Immature natural killer cell (primary cell): ENCODE data around the gene WNT16. TPM values are rescaled to one million over a fixed set of nuclear protein-coding genes. Genes with fewer than 3 reads are reported as not detected.
A peak's percentile ranks its signal among the peaks of the same experiment; 100 is the strongest.

ENCODE experiments used
- DNase-seq, 3 donors: peaks; one replicate each; pipeline ENCODE4 v3.0.0; 2022; ENCODE audit warnings: mixed read lengths in 1 of 3
- H3K27ac Mint-ChIP-seq, 6 donors: one replicate each; pipeline ENCODE4 v1.8.0; 2020; ENCODE audit warnings: mixed read lengths in 6 of 6, mild to moderate bottlenecking in 5 of 6, inconsistent platforms in 4 of 6, moderate library complexity in 3 of 6
- H3K27me3 Mint-ChIP-seq, 3 donors: one replicate each; pipeline ENCODE4 v1.8.0; 2020 to 2021; ENCODE audit warnings: low read depth in 3 of 3, mild to moderate bottlenecking in 3 of 3, mixed read lengths in 3 of 3, moderate library complexity in 3 of 3, inconsistent platforms in 1 of 3
- H3K36me3 Mint-ChIP-seq, 3 donors: one replicate each; pipeline ENCODE4 v1.8.0; 2020; ENCODE audit warnings: mixed read lengths in 3 of 3, inconsistent platforms in 2 of 3, mild to moderate bottlenecking in 2 of 3
- H3K4me1 Mint-ChIP-seq, 2 donors: one replicate each; pipeline ENCODE4 v1.8.0; 2020; ENCODE audit warnings: inconsistent platforms in 2 of 2, mild to moderate bottlenecking in 2 of 2, mixed read lengths in 2 of 2, moderate library complexity in 1 of 2
- H3K4me3 Mint-ChIP-seq, 5 donors: one replicate each; pipeline ENCODE4 v1.8.0; 2020; ENCODE audit warnings: mild to moderate bottlenecking in 5 of 5, mixed read lengths in 5 of 5, inconsistent platforms in 3 of 5, moderate library complexity in 3 of 5
- H3K9me3 Mint-ChIP-seq, 6 donors: one replicate each; pipeline ENCODE4 v1.8.0; 2020; ENCODE audit warnings: mild to moderate bottlenecking in 6 of 6, mixed read lengths in 6 of 6, inconsistent platforms in 4 of 6, moderate library complexity in 3 of 6
- polyA plus RNA-seq, 3 donors: library from polyadenylated mRNA; unstranded; fragments of 300-500 nt; fragmentation: Illumina TruSeq; gene quantifications; one replicate each; pipeline ENCODE4 v1.2.3, GENCODE V29; 2021

Gene WNT16
- polyA plus RNA-seq, 3 donors from 2014 or later = not detected

DNA sequence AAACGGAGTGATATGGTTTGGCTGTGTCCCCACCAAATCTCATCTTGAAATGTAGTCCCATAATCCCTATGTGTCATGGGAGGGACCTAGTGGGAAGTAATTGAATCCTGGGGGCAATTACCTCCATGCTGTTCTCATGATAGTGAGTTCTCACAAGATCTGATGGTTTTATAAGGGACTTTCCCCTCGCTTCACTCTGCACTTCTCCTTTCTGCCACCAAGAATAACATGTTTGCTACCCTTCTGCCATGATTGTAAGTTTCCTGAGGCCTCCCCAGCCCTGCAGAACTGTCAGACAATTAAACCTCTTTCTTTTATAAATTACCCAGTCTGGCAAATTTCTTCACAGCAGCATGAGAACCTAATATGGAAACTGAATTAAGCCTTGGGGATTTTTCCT, 48.2 kb downstream of the WNT16 start:
- Mint-ChIP-seq H3K27ac (no peak overlapping the region), H3K36me3 (peaks cover 17 to 39% (median 22%) of the 10 kb centered on the region in 3 donors), H3K4me1 (peaks cover 30 to 52% of the 10 kb centered on the region in 2 donors), H3K9me3 (no peaks in the 10 kb centered on the region), H3K4me3 (no peak overlapping the region), H3K27me3 (no peaks in the 10 kb centered on the region)
- DNase-seq = no peak

DNA sequence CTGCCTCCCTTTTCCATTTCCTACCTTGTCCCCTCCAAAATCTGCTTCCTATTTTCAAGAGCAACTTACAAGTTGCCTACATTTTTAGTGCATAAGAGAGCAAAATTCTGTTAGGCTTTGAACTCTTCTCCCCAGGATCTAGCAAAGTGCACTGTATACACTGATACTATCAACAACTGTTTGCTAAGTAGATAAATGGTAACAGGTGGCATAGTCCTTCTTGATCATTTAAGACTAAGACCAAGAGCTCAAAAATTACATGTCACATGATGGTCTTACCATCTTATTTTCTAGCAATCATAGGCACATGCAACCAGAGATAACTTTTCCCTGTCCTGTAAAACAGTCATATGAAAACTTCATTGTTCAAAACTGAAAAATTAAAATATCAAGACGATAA, 51.1 kb downstream of the WNT16 start:
- H3K27me3 Mint-ChIP-seq = peaks cover 0 to 3% (median 0%) of the 10 kb centered on the region in 3 donors
- no peak overlapping the region for H3K27ac Mint-ChIP-seq
- H3K36me3 Mint-ChIP-seq = peaks cover 11 to 40% (median 16%) of the 10 kb centered on the region in 3 donors
- no peaks in the 10 kb centered on the region for H3K9me3 Mint-ChIP-seq
- H3K4me1 Mint-ChIP-seq = peaks cover 28 to 54% of the 10 kb centered on the region in 2 donors
- no peak for DNase-seq
- no peak overlapping the region for H3K4me3 Mint-ChIP-seq

DNA sequence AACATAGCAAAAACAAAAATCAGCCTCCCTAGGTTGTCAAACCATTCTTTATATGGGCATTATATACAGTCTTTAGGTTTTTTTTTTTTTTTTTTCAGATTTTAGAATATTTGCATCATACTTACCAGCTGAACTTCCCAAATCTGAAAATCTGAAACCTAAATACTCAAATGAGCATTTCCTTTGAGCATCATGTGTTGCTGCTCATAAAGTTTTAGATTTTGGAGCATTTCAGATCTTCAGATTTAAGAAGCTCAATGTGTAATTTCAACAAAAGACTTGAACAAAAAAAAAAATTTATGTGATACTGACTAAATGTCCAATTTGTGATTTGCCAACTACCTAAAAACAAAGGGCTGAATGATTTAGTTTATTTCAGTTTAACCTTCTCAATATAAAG, 53.7 kb downstream of the WNT16 start:
- peaks cover 43 to 66% of the 10 kb centered on the region in 2 donors for H3K4me1 Mint-ChIP-seq
- no peak overlapping the region for H3K4me3 Mint-ChIP-seq
- DNase-seq = no peak
- no peak overlapping the region for H3K27ac Mint-ChIP-seq
- peaks cover 3 to 20% (median 3%) of the 10 kb centered on the region in 3 donors for H3K36me3 Mint-ChIP-seq
- H3K9me3 Mint-ChIP-seq = no peaks in the 10 kb centered on the region
- peaks cover 0 to 4% (median 0%) of the 10 kb centered on the region in 3 donors for H3K27me3 Mint-ChIP-seq

DNA sequence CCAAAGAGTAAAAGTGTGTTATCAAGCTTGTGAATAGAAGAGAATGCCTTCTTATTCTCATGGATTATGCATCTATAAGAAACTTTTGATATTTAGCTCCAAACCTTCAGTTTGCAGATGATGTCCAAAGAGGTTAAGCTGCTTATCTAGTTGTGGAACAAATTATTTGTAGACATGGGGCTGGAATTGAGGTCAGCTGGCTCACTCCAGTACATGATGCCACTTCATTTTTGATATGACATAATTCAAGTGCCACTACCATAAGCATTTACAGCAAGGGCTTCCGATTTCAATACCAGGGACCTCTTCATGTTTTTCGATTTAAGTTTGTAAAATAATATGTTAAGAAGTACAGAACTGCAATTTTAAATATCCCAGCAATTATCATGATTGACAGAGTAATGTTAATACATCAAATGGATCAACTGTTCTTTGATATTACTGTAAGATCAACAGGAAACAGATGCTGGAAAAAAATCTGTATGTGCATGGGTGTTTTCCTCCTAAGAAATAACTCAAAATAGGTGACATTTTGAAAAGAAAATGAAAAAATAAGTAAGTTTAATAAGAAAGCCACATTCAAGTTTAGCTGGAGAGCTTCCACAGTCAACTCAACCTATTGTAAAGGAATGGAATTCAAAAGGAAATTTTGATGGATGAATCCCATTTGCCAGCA, 54.6 kb downstream of the WNT16 start:
- peaks cover 0 to 4% (median 0%) of the 10 kb centered on the region in 3 donors for H3K27me3 Mint-ChIP-seq
- H3K4me3 Mint-ChIP-seq = no peak overlapping the region

DNA sequence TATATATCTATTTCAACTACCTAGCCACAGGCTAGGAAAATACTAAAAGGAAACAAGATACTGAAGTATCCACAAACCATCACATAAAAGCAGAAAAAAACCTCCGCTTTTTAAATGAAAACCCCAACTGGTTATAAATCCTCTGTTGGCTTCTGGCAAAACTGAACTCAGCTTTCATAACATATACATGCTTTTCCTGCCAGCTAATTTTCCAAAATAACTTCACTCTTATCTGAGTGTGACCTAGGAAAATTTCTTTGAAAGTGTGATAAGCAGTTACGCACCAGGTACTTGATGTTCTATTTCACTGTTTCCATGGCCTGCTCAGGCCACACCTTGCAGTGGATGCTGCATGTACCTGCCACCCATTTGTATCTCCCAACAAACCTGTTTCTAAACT, 55.5 kb downstream of the WNT16 start:
- H3K27me3 Mint-ChIP-seq = peaks cover 0 to 4% (median 0%) of the 10 kb centered on the region in 3 donors
- H3K4me1 Mint-ChIP-seq = peaks cover 44 to 84% of the 10 kb centered on the region in 2 donors
- peak overlapping the region in 3 of 6 donors; percentile 11 to 59 (median 49) for H3K27ac Mint-ChIP-seq
- peaks cover 0 to 15% (median 3%) of the 10 kb centered on the region in 3 donors for H3K36me3 Mint-ChIP-seq
- H3K9me3 Mint-ChIP-seq = no peaks in the 10 kb centered on the region
- DNase-seq = no peak
- peak overlapping the region in 3 of 5 donors; percentile 2 to 17 (median 9) for H3K4me3 Mint-ChIP-seq

More for the DNA sequence above, 54.6 kb downstream of the WNT16 start:
- Mint-ChIP-seq H3K9me3 (no peaks in the 10 kb centered on the region), H3K4me1 (peaks cover 44 to 75% of the 10 kb centered on the region in 2 donors), H3K27ac (no peak overlapping the region), H3K36me3 (peaks cover 0 to 15% (median 3%) of the 10 kb centered on the region in 3 donors)
- no peak for DNase-seq

DNA sequence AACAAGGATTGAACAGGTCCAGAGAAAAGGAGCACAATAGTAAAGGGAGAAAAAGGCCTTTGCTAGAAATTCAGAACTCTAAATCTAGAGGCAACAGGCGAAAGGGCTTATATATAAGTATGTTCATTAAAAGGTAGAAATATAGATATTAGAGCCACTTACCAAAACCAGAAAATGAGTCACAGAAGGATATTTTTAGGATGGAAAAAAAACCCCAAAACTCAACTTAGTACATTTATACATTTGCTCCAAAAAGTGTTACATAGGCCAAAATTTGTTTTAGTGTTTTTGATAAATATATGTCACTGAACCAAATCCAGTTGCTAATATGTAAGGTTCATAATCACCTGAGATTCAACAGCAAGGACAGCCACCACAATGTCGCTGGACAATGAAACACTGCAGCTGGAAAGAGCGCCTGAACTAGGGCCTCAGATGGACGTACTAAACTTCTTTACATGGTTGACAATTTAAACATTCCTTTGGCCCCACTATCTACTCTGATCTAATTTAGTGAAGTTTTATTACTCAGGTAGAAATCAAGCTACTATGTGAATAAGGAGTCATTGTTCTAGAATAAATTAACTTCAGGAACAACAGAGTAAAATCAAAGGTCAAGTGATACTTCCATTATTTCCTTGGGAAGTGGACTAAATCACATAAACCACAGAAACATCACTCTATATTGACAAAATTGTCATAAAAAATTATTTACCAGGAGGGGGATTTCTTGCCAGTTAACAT, 56.4 kb downstream of the WNT16 start:
- H3K36me3 Mint-ChIP-seq = peaks cover 0 to 11% (median 0%) of the 10 kb centered on the region in 3 donors

DNA sequence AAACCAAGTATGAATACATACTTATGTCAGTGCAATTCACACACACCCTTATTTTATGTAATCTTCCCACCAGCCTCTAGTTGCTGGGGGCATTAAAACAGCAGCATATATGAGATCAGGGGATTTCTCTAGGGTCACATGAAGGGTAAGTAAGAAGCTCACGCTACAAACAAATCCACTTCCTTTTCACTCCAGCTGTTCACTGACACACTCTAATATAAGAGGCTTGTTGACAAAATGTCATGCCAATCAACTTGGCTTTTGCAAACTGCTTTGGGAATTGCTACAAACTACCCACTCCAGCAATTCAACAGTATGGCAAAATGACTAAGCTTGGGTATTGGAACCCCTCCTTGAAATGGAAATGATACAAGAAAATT, 57.0 kb downstream of the WNT16 start:
- H3K27ac Mint-ChIP-seq = peak overlapping the region in 2 of 6 donors; percentile 55 to 65
- H3K9me3 Mint-ChIP-seq = no peaks in the 10 kb centered on the region
- peaks cover 0 to 10% (median 0%) of the 10 kb centered on the region in 3 donors for H3K36me3 Mint-ChIP-seq
- peak in 1 of 3 donors; percentile 15 for DNase-seq
- peaks cover 0 to 4% (median 0%) of the 10 kb centered on the region in 3 donors for H3K27me3 Mint-ChIP-seq
- peaks cover 53 to 89% of the 10 kb centered on the region in 2 donors for H3K4me1 Mint-ChIP-seq
- H3K4me3 Mint-ChIP-seq = no peak overlapping the region

More for the DNA sequence above, 56.4 kb downstream of the WNT16 start:
- DNase-seq = no peak
- H3K27me3 Mint-ChIP-seq = peaks cover 0 to 4% (median 0%) of the 10 kb centered on the region in 3 donors
- H3K27ac Mint-ChIP-seq = peak overlapping the region in 2 of 6 donors; percentile 15 to 65
- peak overlapping the region in 2 of 5 donors; percentile 4 to 14 for H3K4me3 Mint-ChIP-seq
- H3K9me3 Mint-ChIP-seq = no peaks in the 10 kb centered on the region
- peaks cover 49 to 85% of the 10 kb centered on the region in 2 donors for H3K4me1 Mint-ChIP-seq

DNA sequence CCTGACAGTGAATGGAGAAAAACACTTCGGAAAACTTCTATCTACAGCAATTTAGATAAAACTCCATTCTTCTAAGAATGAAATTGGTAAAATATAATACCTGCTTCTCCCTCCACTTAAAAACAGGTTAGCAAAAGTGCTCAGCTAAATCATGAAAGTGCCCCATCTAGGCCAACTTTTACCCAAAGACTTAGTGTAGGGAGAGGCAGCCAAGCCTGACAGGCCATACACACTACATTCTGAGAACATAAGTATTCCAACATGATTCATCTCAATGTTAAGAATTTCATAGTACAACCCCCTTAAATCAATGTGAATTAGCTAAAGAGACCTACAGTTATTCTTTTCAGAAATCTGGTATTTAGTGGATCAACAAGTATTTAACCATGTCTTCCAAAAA, 60.1 kb downstream of the WNT16 start:
- Mint-ChIP-seq H3K27ac (no peak overlapping the region), H3K36me3 (peaks cover 4 to 9% (median 4%) of the 10 kb centered on the region in 3 donors), H3K4me1 (peaks cover 53 to 95% of the 10 kb centered on the region in 2 donors), H3K9me3 (no peaks in the 10 kb centered on the region), H3K27me3 (peaks cover 0 to 4% (median 0%) of the 10 kb centered on the region in 3 donors), H3K4me3 (no peak overlapping the region)
- no peak for DNase-seq

DNA sequence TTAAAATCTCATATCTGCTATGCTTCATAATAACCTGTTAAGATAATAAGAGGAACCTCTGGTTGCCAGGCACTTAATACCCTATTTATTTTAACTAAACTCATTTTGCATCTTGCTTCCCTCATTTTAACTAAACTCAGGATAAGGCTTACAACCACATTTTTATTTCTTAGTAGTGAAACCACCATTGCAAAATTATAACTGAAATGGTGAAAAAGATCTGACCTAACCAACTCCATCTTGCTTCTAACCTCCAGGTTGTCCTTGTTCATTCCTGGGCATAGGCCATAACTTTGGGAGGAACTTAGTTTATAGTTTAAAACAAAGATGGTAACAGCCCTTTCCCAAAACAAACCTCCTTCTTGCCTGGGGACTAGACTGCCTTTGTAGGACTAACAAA, 61.3 kb downstream of the WNT16 start:
- no peak for DNase-seq
- no peak overlapping the region for H3K4me3 Mint-ChIP-seq
- H3K4me1 Mint-ChIP-seq = peaks cover 42 to 95% of the 10 kb centered on the region in 2 donors
- no peaks in the 10 kb centered on the region for H3K27me3 Mint-ChIP-seq
- H3K27ac Mint-ChIP-seq = peak overlapping the region in 3 of 6 donors; percentile 8 to 53 (median 17)
- peaks cover 4 to 9% (median 4%) of the 10 kb centered on the region in 3 donors for H3K36me3 Mint-ChIP-seq
- H3K9me3 Mint-ChIP-seq = no peaks in the 10 kb centered on the region

DNA sequence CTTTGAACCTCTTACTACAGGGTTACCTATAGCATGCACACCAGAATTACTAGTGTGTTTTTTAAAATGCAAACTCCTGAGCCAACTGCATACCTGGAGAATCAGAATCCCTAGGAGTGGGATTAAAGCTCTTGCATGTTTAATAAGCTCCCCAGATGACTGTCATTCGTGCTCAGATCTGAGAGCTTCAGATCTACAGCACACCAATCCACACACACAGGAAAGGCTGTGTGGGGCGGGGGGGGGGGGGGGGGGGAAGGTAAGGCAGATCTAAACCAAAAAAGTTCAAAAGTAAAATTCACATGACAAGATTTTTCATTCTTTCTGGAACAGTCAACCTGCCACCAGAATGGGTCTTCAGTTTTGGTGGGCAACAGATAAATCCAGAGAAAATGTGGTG, 61.8 kb downstream of the WNT16 start:
- H3K27ac Mint-ChIP-seq = peak overlapping the region in 2 of 6 donors; percentile 17 to 53
- H3K4me3 Mint-ChIP-seq = no peak overlapping the region
- peaks cover 0 to 4% (median 0%) of the 10 kb centered on the region in 3 donors for H3K27me3 Mint-ChIP-seq
- DNase-seq = no peak
- peaks cover 41 to 95% of the 10 kb centered on the region in 2 donors for H3K4me1 Mint-ChIP-seq
- peaks cover 4 to 9% (median 4%) of the 10 kb centered on the region in 3 donors for H3K36me3 Mint-ChIP-seq
- no peaks in the 10 kb centered on the region for H3K9me3 Mint-ChIP-seq

Other genes with a start within 250 kb of the WNT16 start
- 10 to 100 TPM; 34.5 to 49.4 (median 48.1) TPM for gene FAM3C, start 67.3 kb downstream of the WNT16 start, polyA plus RNA-seq